GM21423 (cell line): Measurements from ENCODE around the gene FTO.

Experiments
- ATAC-seq: cut with Tn5 transposase; IDR thresholded peaks from one replicate; pipeline ENCODE4 v1.9.1; 2021; ENCODE audit warnings: mild to moderate bottlenecking, moderate library complexity; ENCODE audit not compliant: unreplicated experiment

The FTO gene

GRCh38 chr16:53780051-53780450 is 76.1 kb downstream of the FTO start:
- ATAC-seq, result no peak

DNA sequence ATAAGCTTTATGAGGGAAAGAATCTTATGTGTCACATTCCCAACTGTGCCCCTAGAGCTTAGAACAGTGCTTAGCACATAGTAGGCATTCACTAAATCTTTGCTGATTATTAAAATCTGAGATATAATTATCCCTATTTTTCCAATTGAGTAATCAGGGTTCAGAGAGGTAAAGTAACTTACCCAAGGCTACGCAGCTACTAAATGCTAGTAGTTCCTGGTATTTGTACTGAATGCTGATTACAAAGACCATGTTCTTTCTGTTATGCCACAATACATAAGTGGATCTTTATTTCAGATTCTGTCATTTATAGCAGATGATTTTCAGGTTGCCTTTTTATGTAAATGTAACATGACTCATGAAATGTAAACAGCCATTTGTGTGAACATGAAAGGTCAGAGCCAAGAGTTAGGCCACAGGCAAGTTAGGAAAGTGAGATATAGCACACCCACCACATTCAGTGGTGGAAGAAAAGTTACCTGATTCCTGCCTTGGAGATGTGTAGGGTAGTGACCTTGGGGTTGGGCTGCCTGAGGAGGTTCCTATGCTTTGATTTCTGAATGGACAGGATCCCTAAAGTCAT is 77.2 kb downstream of the FTO start:
- ATAC-seq, result no peak

DNA sequence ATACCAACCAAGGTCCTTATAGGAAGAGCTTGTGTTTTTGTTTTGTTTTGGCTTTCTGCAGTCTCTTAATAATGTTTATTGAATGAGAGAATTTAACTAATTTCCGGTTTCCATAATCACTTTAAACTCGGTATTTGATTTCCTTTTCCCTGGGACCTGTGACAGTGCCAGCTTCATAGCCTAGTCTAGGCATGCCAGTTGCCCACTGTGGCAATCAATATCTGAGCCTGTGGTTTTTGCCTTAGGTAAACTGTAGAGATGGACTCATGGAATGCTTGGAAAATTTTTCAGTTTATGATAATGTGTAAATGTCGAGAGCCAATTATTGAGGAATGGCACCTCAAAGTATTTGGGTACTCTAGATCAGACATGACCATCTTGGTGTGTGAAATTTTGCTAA is 78.2 kb downstream of the FTO start:
- no peak for ATAC-seq

- no peak for ATAC-seq
Measured at GRCh38 chr16:53784291-53784690, 80.3 kb downstream of the FTO start.

- no peak for ATAC-seq
Measured at GRCh38 chr16:53785044-53785443, 81.1 kb downstream of the FTO start.

- ATAC-seq, result no peak
Measured at GRCh38 chr16:53785916-53786315, 82.0 kb downstream of the FTO start.

- ATAC-seq, result no peak
Measured at GRCh38 chr16:53787423-53787822, 83.5 kb downstream of the FTO start.

- ATAC-seq, result no peak
Measured at GRCh38 chr16:53789137-53789536, 85.2 kb downstream of the FTO start.

DNA sequence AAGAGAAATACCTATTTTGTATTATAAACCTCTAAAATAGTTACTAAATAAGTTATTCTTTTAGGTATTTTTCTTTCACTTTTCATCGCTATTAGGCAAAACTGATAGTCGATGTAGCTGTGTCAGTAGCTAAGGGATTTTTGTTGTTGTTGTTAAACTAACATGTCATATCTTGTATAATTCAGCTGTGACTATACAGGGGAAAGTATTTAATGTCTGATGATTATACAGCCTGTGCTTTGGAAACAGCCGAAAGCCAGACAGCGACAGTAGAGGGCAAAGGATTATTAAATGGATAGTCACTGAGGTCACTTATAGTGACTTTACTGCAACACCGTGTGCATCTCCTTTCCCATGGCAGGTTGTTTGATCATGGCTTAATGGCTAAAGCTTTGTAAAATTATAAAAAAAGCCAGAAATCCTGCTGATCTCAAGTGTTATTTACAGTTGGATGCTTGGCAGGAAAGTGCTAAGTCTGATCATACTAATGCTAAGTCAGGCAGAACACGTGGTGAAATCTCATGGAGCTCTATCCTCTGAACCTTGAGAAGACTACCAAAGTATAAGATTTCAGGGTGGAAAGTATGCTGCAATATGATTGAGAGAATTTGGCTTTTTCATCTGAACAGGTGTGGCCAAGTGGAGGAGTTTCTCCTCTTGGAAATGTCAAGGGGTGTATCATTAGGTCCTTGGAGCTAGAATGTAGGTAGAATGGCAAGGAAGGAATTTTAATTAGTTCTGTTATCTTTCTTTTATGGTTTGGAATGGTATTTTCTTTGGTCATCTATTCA is 88.4 kb downstream of the FTO start:
- no peak for ATAC-seq

DNA sequence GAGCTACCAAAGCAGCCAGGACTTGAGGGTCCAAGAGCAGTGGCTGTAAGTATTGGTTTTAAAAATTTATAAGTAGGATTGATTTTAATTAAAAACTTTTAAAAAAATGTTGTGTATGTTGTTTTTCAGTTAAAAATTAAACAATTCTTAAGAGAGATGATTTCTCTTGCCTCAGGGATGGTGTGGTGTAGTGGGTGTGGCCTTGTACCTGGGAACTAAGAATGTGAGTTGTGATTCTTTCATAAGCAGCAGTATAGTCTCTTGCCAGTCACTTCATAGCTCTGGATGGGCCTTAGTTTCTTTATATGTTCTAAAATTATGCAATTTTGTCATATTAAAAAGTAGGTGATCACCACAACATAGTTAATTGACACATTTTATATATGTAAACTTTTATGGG is 99.5 kb downstream of the FTO start:
- no peak for ATAC-seq

DNA sequence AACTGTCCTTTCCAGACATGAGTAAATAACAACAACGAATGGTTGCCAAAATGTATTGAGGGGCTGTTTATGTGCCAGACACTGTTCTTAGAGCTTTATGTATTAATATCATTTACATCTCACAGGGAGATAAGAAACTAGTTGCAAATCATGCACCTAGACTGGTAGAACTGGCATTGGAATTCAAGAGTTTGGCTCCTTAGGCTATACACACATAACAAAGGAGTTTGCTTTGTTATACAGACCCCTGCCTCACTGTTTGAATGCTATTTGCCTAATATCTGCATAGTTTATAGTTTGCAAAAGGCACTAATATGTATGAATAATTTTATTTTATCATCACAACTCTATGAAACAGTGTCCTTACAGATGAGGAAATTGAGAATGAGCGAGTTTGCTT is 100.0 kb downstream of the FTO start:
- ATAC-seq, result no peak

DNA sequence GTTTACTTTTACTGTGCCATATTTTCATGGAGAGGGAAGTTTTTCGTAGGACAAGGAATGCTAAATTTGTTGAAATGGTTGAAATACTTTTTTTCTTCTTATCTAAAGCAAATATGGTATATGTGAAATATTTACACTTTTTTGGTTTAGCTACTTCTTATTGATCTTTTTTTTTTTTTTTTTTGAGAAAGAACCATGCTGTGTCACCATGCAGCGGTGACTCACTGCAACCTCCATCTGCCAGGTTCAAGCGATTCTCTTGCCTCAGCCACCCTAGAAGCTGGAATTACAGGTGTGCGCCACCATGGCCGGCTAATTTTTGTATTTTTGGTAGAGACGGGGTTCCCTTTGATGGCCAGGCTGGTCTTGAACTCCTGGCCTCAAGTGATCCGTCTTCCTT is 100.5 kb downstream of the FTO start:
- ATAC-seq, result no peak

DNA sequence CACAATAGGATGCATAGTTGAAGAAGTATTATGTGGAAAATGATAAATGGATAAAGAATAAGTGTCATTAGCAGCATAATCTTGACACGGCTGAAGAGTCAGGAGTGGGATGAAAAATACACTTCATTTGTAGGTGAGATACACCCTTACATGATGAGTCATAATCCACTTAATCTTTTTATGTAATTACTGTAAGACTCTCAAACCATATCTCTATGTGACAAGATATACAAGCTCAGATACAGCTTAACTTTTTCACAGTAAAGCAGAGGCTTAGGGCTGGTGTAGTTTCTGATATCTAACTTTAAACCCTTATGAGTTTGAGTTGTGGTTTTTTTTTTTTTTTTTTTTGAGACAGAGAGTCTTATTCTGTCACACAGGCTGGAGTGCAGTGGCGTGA is 101.2 kb downstream of the FTO start:
- no peak for ATAC-seq

GRCh38 chr16:53805752-53806151 is 101.8 kb downstream of the FTO start:
- ATAC-seq, result no peak

DNA sequence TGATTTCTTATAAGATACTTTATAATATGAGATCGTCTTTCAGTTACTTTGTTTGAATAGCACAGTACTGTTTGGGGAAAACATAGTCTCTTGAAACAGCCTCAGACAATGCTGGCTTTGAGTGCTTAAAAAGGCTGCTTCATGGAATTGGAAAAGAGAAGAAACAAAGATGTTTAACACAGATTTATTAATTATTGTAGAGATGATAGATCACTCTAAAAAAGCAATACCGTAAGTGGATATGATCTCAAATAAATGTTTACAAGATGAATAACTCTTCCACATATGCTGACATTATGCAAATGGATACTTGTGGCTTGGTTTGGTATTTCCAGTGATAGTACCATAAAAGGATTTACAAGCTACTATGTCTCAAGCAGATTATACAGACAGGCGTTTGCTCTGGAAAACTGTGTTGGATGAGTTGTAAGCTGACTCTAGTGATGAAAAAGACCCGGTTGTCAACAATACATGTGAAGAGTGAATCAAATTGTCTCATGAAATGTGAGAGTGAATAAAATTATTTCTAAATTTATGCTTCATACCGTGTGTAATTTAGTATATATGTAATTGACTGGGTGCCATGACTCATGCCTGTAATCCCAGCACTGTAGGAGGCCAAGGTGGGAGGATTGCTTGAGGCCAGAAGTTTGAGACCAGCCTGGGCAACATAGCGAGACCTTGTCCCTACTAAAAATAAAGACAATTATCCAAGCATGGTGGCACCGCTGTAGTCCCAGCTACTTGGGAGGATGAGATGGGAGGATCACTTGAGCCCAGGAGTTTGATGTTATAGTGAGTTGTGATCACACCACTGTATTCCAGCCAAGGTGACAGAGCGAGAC is 105.4 kb downstream of the FTO start:
- ATAC-seq, result no peak

DNA sequence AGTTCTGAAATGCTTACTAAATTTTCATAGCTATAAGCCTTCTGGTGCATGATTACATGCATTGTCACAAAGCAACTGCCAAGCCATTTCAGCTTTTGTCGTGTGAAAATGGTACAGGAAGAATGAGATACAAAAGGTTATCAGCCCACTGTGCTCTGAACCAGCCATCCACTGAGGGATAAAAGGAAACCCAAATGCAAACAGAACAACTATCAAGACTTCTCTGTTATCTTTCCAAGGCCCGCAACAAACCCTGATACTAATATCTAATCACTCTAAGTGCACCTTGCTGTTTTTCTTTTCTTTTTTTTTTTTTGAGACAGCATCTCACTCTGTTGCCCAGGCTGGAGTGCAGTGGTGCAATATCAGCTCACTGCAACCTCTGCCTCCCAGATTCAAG is 109.0 kb downstream of the FTO start:
- ATAC-seq, result no peak

DNA sequence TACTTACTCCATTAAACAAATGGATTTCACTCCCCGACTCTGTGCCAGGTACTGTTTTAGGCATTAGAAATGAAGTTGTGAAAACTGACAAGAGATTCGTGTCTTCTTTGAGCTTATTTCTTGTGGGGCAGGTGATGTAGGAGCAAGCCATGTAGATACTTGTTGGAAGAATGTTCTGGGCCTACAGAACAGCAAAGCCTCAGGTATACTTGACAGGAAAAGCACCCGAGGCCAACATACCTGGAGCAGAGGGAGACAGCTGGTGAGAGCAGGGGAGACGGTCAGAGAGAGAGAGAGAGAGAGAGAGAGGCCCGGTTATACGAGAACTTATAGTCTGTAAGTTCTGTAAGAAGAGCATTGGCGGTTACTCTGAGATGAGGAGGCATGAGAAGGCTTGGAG is 110.8 kb downstream of the FTO start:
- ATAC-seq, result no peak

- ATAC-seq, result no peak
Measured at GRCh38 chr16:53816211-53816836, 112.4 kb downstream of the FTO start.

- no peak for ATAC-seq
Measured at GRCh38 chr16:53817117-53817755, 113.3 kb downstream of the FTO start.

DNA sequence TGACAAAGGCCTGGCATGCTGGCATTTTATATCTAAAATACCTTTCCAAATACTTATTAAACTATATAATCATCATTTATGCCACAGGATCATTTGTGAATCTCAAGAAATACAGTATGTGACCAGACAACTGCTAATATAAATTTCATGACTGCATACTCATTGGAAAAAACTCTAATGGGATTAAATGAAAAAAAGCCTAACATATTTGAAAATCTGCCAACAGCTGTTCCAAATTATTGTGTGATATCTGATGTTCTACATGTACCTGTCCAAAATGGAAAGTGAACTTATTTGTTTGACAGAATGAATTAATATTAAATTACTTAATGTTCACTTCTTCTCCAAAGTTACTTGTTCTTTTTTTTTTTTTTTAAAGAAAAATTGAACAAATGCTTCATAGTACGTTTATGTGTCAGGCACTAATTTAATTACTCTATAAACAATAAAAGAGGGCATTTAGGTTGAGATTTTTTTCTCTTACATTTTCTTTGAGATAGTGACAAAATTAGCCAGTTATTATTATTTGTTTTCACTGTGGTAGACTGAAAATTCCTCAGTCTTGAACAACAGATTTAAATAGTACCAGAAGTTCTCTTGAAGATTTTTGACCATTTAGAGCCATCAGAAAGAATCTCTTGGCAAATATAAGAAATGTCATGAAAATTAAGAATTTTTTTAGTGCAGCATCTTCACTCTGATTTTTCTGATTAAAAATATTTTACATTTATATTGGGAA is 114.0 kb downstream of the FTO start:
- ATAC-seq, result no peak
